Endothelial cell of umbilical vein (primary cell): ENCODE results near the gene UAP1L1.

Experiments
- EZH2 ChIP-seq: IDR thresholded peaks from 2 replicates; pipeline ENCODE4 v1.6.1; 2012; ENCODE audit warnings: borderline replicate concordance, low read depth, mild to moderate bottlenecking, moderate library complexity, low read length, inconsistent platforms; ENCODE audit not compliant: severe bottlenecking
- JUN ChIP-seq: IDR thresholded peaks from 2 replicates; pipeline ENCODE4 v1.6.1; 2011; ENCODE audit warnings: borderline replicate concordance, low read depth; ENCODE audit not compliant: insufficient read length, insufficient read depth
- MAX ChIP-seq: IDR thresholded peaks from 2 replicates; pipeline ENCODE4 v1.6.1; 2011; ENCODE audit not compliant: insufficient read depth, insufficient read length
- MYC ChIP-seq: IDR thresholded peaks from one replicate; pipeline ENCODE4 v1.6.1; 2011; ENCODE audit warnings: mild to moderate bottlenecking, low read depth, low read length
- POLR2A ChIP-seq: IDR thresholded peaks from 2 replicates; pipeline ENCODE4 v1.6.1; 2012; ENCODE audit warnings: low read depth, mild to moderate bottlenecking, control low read depth, low read length
- POLR2AphosphoS5 ChIP-seq: IDR thresholded peaks from 2 replicates; pipeline ENCODE4 v1.6.1; 2012; ENCODE audit warnings: low read depth, mild to moderate bottlenecking, control low read depth, low read length, moderate library complexity; ENCODE audit not compliant: insufficient read depth
- TF ChIP-seq, protein P1 (sequence below), 2 donors: IDR thresholded peaks; 1 replicate in 1 of 2; 2 replicates in 1 of 2; pipeline ENCODE4 v1.5.1; 2011; ENCODE audit warnings: low read length in 2 of 2, mild to moderate bottlenecking in 2 of 2, moderate library complexity in 2 of 2, control low read depth in 1 of 2, inconsistent platforms in 1 of 2, low read depth in 1 of 2; ENCODE audit not compliant: insufficient read depth in 1 of 2; ENCODE audit errors: extremely low read depth in 1 of 2

DNA sequence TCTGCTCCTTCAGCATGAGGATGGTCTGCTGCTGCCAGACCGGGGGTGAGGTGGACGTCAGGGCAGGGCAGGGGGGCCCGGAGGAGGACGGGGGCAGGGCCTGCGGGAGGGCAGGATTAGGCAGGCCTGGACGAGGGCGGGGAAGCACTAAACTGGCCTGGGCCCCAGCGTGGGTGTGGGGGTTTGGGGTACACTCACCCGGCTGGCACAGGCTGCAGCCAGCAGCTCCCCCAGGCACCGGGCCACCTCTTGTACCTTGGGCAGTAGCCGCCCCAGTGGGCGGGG is 12.5 kb upstream of the UAP1L1 start:
- TF ChIP-seq, protein P1, sequence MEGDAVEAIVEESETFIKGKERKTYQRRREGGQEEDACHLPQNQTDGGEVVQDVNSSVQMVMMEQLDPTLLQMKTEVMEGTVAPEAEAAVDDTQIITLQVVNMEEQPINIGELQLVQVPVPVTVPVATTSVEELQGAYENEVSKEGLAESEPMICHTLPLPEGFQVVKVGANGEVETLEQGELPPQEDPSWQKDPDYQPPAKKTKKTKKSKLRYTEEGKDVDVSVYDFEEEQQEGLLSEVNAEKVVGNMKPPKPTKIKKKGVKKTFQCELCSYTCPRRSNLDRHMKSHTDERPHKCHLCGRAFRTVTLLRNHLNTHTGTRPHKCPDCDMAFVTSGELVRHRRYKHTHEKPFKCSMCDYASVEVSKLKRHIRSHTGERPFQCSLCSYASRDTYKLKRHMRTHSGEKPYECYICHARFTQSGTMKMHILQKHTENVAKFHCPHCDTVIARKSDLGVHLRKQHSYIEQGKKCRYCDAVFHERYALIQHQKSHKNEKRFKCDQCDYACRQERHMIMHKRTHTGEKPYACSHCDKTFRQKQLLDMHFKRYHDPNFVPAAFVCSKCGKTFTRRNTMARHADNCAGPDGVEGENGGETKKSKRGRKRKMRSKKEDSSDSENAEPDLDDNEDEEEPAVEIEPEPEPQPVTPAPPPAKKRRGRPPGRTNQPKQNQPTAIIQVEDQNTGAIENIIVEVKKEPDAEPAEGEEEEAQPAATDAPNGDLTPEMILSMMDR (IDR thresholded peaks at IDR 0.05; ENCODE audit: extremely low read depth in 1 of 2, insufficient read depth in 1 of 2, low read depth in 1 of 2, low read length in 2 of 2): no peak
- TF ChIP-seq JUN: no peak
- TF ChIP-seq EZH2: no peak
- no peak for TF ChIP-seq POLR2A
- no peak for TF ChIP-seq MAX
- no peak for TF ChIP-seq MYC
- no peak for TF ChIP-seq POLR2AphosphoS5
